Left ventricle myocardium inferior (tissue), 1 donor: ENCODE measurements around the gene PPP1R13B. TPM values are rescaled to one million over a fixed set of nuclear protein-coding genes. Genes with fewer than 3 reads are reported as not detected.
A peak's percentile ranks its signal among the peaks of the same experiment; 100 is the strongest.

ENCODE experiments used
- DNase-seq: peaks from one replicate; pipeline ENCODE4 v3.0.0-alpha.2; 2020
- H3K27ac ChIP-seq: fragments of 200-600 bp; replicated peaks from 2 replicates; pipeline ENCODE4 v1.8.0; 2021
- H3K27me3 ChIP-seq: fragments of 200-600 bp; 2 replicates; pipeline ENCODE4 v1.8.0; 2021; ENCODE audit warnings: low read depth
- H3K36me3 ChIP-seq: fragments of 200-600 bp; 2 replicates; pipeline ENCODE4 v1.8.0; 2021
- H3K4me1 ChIP-seq: fragments of 200-600 bp; 2 replicates; pipeline ENCODE4 v1.8.0; 2021
- H3K4me3 ChIP-seq: fragments of 200-600 bp; 2 replicates; pipeline ENCODE4 v1.8.0; 2021; ENCODE audit warnings: mild to moderate bottlenecking, moderate library complexity
- H3K9me3 ChIP-seq: fragments of 200-600 bp; replicated peaks from 2 replicates; pipeline ENCODE4 v1.8.0; 2021
- CTCF ChIP-seq: fragments of 200-600 bp; IDR thresholded peaks from 2 replicates; pipeline ENCODE4 v1.8.0; 2021; ENCODE audit warnings: antibody characterized with exemption, mild to moderate bottlenecking, borderline replicate concordance
- intact Hi-C: fragments of 100-400 bp; cut with micrococcal nuclease; formaldehyde crosslinking; loops from one replicate; pipeline ENCODE4 v1.11.0; 2022
- total RNA-seq: library from RNA; stranded (reverse); fragmentation: NEBNext Ultra II Directional; extraction: Animal tissue kit (Norgen Biotek cat#: 25700); gene quantifications from one replicate; pipeline ENCODE4 v1.2.1, GENCODE V29; 2021
- donor health status: DM: no; HTN: yes; CAD: no; lungs with severe emphysema.

Gene PPP1R13B
- total RNA-seq, 1 donor from 2014 or later, result 104 TPM

GRCh38 chr14:103883263-103883523, 35.8 kb upstream of the PPP1R13B start:
- Histone ChIP-seq H3K9me3 (no peaks in the 10 kb centered on the region), H3K27me3 (no peaks in the 10 kb centered on the region), H3K27ac (no peak overlapping the region), H3K4me1 (peaks cover 42% of the 10 kb centered on the region), H3K36me3 (no peaks in the 10 kb centered on the region), H3K4me3 (no peak overlapping the region)
- intact Hi-C loops, result no loop called here
- DNase-seq, result no peak
- TF ChIP-seq CTCF, result no peak

DNA sequence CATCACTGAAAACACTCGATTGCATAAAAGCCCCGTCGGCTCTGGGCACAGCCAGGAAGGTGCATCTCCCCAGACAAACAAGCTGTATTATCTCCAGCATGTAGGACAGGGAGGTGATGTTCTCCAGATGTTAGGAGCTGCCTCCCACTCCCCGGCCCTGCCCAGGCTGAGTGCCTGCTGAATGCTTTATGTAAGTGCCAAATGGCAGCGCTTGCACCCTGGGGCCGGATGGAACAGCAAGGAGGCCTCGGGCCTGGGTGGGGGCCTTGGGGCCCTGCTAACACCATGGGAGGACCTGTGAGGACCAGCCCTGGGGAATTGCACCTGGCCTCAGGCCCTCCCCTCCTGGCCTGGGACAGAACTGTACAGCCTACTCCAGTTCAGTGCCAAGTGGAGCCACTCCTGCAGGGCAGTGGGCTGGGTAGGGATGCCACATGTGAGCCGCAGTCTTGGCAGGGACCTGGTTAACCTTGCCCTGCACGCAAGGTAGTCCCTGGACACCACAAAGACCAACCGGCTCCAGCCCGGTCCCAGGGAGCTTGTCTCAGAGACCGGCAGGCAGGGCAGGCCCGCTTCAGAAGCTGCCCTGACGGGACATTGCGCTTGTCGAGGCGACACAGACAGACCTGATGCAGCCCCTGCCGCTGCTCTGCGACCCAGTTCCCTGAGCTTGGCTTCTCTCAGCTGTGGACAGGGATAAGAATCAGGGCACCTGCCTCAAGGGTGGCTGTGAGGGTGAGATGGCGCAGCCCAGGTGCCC, 35.3 kb upstream of the PPP1R13B start:
- Histone ChIP-seq H3K27me3 (no peaks in the 10 kb centered on the region), H3K9me3 (no peaks in the 10 kb centered on the region), H3K4me1 (peaks cover 42% of the 10 kb centered on the region), H3K27ac (peak overlapping the region; percentile 95), H3K4me3 (no peak overlapping the region), H3K36me3 (no peaks in the 10 kb centered on the region)
- no peak for TF ChIP-seq CTCF
- no peak for DNase-seq
- intact Hi-C loops, result no loop called here

GRCh38 chr14:103881268-103882201, 34.2 kb upstream of the PPP1R13B start:
- Histone ChIP-seq H3K4me1 (peaks cover 42% of the 10 kb centered on the region), H3K4me3 (peak overlapping the region; percentile 1), H3K9me3 (no peaks in the 10 kb centered on the region), H3K27me3 (no peaks in the 10 kb centered on the region), H3K27ac (peak overlapping the region; percentile 95), H3K36me3 (no peaks in the 10 kb centered on the region)
- intact Hi-C loops, result no loop called here
- peak; percentile 60 for DNase-seq
- TF ChIP-seq CTCF, result peak; percentile 21

DNA sequence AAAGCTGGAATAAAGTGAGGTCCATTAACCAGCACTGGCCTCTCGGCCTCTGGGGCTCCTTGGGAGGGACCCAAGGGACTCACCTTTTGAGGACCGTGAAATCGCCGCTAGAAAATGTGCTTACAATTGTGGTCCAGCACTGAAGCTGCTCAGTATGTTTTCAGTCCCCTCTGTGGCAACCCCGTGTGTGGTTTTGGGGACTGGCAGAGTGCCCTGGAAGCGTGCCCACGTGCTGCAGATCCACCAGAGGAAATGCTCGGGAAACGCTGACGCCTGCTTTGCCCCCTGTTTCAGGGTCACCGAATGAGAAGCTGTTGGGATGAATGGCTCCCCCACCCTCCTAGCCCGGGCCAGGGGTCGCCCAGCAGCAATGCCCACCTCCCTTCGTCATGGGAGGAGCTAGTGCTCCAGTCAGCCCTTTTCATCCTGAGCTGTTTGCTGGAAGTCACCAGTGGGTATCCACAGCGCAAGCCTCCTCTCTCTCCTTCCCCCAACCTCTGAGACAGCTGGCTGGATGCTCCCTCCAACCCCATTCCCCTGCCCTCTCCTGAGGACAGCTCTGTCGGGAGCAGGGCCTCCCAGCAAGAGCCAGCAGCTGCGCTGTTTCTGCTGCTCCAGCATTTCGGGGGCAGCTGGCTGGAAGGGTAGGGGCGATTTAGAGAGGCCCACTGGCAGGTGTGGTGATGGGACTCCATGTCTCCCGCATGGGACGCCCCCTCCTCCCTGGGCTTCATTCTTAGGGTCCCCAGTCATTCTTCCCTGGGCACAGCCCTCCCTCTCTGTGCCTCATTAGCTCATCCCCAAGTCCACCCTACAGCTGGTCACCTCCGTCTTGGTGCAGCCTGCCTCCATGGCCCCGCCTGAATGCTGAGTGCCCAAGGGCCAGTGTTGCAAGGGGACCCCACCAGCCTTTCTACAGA, 33.2 kb upstream of the PPP1R13B start:
- peak overlapping the region; percentile 95 for H3K27ac ChIP-seq
- H3K4me1 ChIP-seq, result peaks cover 42% of the 10 kb centered on the region
- H3K36me3 ChIP-seq, result no peaks in the 10 kb centered on the region
- peak overlapping the region; percentile 51 for H3K4me3 ChIP-seq
- H3K9me3 ChIP-seq, result no peaks in the 10 kb centered on the region
- intact Hi-C loops, result no loop called here
- DNase-seq, result peak; percentile 83
- no peak for TF ChIP-seq CTCF
- H3K27me3 ChIP-seq, result no peaks in the 10 kb centered on the region
